ENCODE data around the gene SYNE4.

DNA sequence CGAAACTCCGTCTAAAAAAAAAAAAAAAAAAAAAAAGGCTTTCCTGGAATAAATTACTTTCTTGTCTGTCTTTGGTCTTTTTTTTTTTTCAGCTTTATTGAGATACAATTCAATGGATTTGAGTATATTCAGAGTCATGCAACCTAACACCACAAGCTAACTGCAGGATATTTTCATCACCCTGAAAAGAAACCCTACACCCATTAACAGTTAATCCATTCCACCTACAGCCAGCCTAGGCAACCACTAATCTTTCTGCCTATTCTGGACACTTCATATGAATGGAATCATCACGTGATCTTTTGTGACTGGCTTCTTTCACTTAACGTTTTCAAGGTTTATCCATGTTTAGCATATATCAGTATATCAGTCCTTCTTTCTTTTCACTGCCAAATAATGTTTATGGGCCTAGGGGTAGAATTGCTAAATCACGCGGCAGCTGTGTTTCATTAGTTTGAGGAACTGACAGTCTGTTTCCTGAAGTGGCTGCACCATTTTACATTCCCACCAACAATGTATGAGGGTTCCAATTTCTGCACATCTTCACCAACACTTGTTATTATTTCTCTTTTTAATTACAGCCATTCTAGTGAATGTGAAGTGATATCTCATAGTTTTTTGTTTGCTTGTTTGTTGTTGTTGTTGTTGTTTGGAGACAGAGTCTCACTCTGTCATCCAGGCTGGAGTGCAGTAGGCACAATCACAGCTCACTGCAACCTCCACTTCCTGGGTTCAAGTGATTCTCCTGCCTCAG lies 52.6 kb downstream of the SYNE4 start:
- TF ChIP-seq, protein P1, sequence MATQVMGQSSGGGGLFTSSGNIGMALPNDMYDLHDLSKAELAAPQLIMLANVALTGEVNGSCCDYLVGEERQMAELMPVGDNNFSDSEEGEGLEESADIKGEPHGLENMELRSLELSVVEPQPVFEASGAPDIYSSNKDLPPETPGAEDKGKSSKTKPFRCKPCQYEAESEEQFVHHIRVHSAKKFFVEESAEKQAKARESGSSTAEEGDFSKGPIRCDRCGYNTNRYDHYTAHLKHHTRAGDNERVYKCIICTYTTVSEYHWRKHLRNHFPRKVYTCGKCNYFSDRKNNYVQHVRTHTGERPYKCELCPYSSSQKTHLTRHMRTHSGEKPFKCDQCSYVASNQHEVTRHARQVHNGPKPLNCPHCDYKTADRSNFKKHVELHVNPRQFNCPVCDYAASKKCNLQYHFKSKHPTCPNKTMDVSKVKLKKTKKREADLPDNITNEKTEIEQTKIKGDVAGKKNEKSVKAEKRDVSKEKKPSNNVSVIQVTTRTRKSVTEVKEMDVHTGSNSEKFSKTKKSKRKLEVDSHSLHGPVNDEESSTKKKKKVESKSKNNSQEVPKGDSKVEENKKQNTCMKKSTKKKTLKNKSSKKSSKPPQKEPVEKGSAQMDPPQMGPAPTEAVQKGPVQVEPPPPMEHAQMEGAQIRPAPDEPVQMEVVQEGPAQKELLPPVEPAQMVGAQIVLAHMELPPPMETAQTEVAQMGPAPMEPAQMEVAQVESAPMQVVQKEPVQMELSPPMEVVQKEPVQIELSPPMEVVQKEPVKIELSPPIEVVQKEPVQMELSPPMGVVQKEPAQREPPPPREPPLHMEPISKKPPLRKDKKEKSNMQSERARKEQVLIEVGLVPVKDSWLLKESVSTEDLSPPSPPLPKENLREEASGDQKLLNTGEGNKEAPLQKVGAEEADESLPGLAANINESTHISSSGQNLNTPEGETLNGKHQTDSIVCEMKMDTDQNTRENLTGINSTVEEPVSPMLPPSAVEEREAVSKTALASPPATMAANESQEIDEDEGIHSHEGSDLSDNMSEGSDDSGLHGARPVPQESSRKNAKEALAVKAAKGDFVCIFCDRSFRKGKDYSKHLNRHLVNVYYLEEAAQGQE (IDR thresholded peaks at IDR 0.05; ENCODE audit: low read depth, low read length), result no peak
- TF ChIP-seq, protein P2, sequence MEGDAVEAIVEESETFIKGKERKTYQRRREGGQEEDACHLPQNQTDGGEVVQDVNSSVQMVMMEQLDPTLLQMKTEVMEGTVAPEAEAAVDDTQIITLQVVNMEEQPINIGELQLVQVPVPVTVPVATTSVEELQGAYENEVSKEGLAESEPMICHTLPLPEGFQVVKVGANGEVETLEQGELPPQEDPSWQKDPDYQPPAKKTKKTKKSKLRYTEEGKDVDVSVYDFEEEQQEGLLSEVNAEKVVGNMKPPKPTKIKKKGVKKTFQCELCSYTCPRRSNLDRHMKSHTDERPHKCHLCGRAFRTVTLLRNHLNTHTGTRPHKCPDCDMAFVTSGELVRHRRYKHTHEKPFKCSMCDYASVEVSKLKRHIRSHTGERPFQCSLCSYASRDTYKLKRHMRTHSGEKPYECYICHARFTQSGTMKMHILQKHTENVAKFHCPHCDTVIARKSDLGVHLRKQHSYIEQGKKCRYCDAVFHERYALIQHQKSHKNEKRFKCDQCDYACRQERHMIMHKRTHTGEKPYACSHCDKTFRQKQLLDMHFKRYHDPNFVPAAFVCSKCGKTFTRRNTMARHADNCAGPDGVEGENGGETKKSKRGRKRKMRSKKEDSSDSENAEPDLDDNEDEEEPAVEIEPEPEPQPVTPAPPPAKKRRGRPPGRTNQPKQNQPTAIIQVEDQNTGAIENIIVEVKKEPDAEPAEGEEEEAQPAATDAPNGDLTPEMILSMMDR (IDR thresholded peaks at IDR 0.05), result no peak
